Measurements from ENCODE around the gene GABRR2. TPM values are rescaled to one million over a fixed set of nuclear protein-coding genes. Genes with fewer than 3 reads are reported as not detected.

Gene GABRR2
- total RNA-seq, 3 donors from 2014 or later (not counting 1 experiment from before 2014, with no cell fraction given) = 0.57 to 2.2 (median 1.0) TPM

- H3K4me1 Mint-ChIP-seq = peaks cover 0 to 7% of the 10 kb centered on the region in 2 donors
- ATAC-seq = no peak
- no peak for TF ChIP-seq CTCF (IDR thresholded peaks at IDR 0.05)
- Histone ChIP-seq H3K36me3 (ENCODE audit: control insufficient read depth, insufficient read depth, low read length) (no peaks in the 10 kb centered on the region), H3K9me3 (ENCODE audit: control insufficient read depth, insufficient read depth, low read length) (no peaks in the 10 kb centered on the region), H3K27ac (ENCODE audit: low read length) (no peak overlapping the region), H3K4me3 (ENCODE audit: low read length) (no peak overlapping the region), H3K27me3 (ENCODE audit: control insufficient read depth, insufficient read depth, low read length) (peaks cover 2% of the 10 kb centered on the region), H3K4me1 (ENCODE audit: control insufficient read depth, insufficient read depth, low read length) (no peaks in the 10 kb centered on the region)
- H3K27ac Mint-ChIP-seq = no peak overlapping the region
- H3K4me3 Mint-ChIP-seq = no peak overlapping the region
- intact Hi-C loops (cut with micrococcal nuclease) = no loop called here
- no peaks in the 10 kb centered on the region for H3K9me3 Mint-ChIP-seq
- no peaks in the 10 kb centered on the region for H3K36me3 Mint-ChIP-seq
- DNase-seq = no peak
- H3K27me3 Mint-ChIP-seq (ENCODE audit: low read depth in 2 of 2) = peaks cover 5 to 8% of the 10 kb centered on the region in 2 donors
Observed at GRCh38 chr6:89214197-89214596, 100.9 kb downstream of the GABRR2 start.

GRCh38 chr6:89212472-89212871 is 102.6 kb downstream of the GABRR2 start:
- ATAC-seq = no peak
- intact Hi-C loops (cut with micrococcal nuclease) = no loop called here
- no peak for TF ChIP-seq CTCF (IDR thresholded peaks at IDR 0.05)
- no peak overlapping the region for H3K27ac Mint-ChIP-seq
- H3K4me3 Mint-ChIP-seq = no peak overlapping the region
- H3K4me1 Mint-ChIP-seq = peaks cover 0 to 4% of the 10 kb centered on the region in 2 donors
- WGBS (ENCODE audit: insufficient coverage) = 76% methylated on average over 5 of the region's 5 CpGs
- no peaks in the 10 kb centered on the region for H3K36me3 ChIP-seq (ENCODE audit: control insufficient read depth, insufficient read depth, low read length)
- H3K4me3 ChIP-seq (ENCODE audit: low read length) = no peak overlapping the region
- H3K36me3 Mint-ChIP-seq = no peaks in the 10 kb centered on the region
- H3K27me3 ChIP-seq (ENCODE audit: control insufficient read depth, insufficient read depth, low read length) = peaks cover under 1% of the 10 kb centered on the region
- no peaks in the 10 kb centered on the region for H3K9me3 ChIP-seq (ENCODE audit: control insufficient read depth, insufficient read depth, low read length)
- H3K27ac ChIP-seq (ENCODE audit: low read length) = no peak overlapping the region
- no peak for DNase-seq
- no peaks in the 10 kb centered on the region for H3K9me3 Mint-ChIP-seq
- no peaks in the 10 kb centered on the region for H3K4me1 ChIP-seq (ENCODE audit: control insufficient read depth, insufficient read depth, low read length)
- H3K27me3 Mint-ChIP-seq (ENCODE audit: low read depth in 2 of 2) = peaks cover 2 to 5% of the 10 kb centered on the region in 2 donors

GRCh38 chr6:89209457-89209856 is 105.6 kb downstream of the GABRR2 start:
- intact Hi-C loops (cut with micrococcal nuclease) = no loop called here
- Mint-ChIP-seq H3K4me3 (no peak overlapping the region), H3K27ac (no peak overlapping the region), H3K9me3 (no peaks in the 10 kb centered on the region), H3K27me3 (ENCODE audit: low read depth in 2 of 2) (no peaks in the 10 kb centered on the region), H3K4me1 (no peaks in the 10 kb centered on the region), H3K36me3 (no peaks in the 10 kb centered on the region)
- no peaks in the 10 kb centered on the region for H3K36me3 ChIP-seq (ENCODE audit: control insufficient read depth, insufficient read depth, low read length)
- H3K27me3 ChIP-seq (ENCODE audit: control insufficient read depth, insufficient read depth, low read length) = no peaks in the 10 kb centered on the region
- no peak for TF ChIP-seq CTCF (IDR thresholded peaks at IDR 0.05)
- H3K27ac ChIP-seq (ENCODE audit: low read length) = no peak overlapping the region
- H3K4me3 ChIP-seq (ENCODE audit: low read length) = no peak overlapping the region
- WGBS (ENCODE audit: insufficient coverage) = 93% methylated on average over 6 of the region's 6 CpGs
- no peaks in the 10 kb centered on the region for H3K4me1 ChIP-seq (ENCODE audit: control insufficient read depth, insufficient read depth, low read length)
- DNase-seq (no peak), ATAC-seq (no peak)
- H3K9me3 ChIP-seq (ENCODE audit: control insufficient read depth, insufficient read depth, low read length) = no peaks in the 10 kb centered on the region

GRCh38 chr6:89208551-89208950 is 106.5 kb downstream of the GABRR2 start:
- no peak for DNase-seq
- Histone ChIP-seq H3K9me3 (ENCODE audit: control insufficient read depth, insufficient read depth, low read length) (no peaks in the 10 kb centered on the region), H3K27ac (ENCODE audit: low read length) (no peak overlapping the region), H3K4me1 (ENCODE audit: control insufficient read depth, insufficient read depth, low read length) (no peaks in the 10 kb centered on the region), H3K27me3 (ENCODE audit: control insufficient read depth, insufficient read depth, low read length) (no peaks in the 10 kb centered on the region), H3K4me3 (ENCODE audit: low read length) (no peak overlapping the region), H3K36me3 (ENCODE audit: control insufficient read depth, insufficient read depth, low read length) (no peaks in the 10 kb centered on the region)
- Mint-ChIP-seq H3K4me1 (no peaks in the 10 kb centered on the region), H3K36me3 (no peaks in the 10 kb centered on the region), H3K27ac (no peak overlapping the region), H3K9me3 (no peaks in the 10 kb centered on the region), H3K27me3 (ENCODE audit: low read depth in 2 of 2) (no peaks in the 10 kb centered on the region), H3K4me3 (no peak overlapping the region)
- ATAC-seq = no peak
- TF ChIP-seq CTCF (IDR thresholded peaks at IDR 0.05) = no peak
- WGBS (ENCODE audit: insufficient coverage) = 88% methylated on average over 4 of the region's 4 CpGs
- intact Hi-C loops (cut with micrococcal nuclease) = no loop called here

All from natural killer cell (primary cell).